GM21723 (cell line): ENCODE results near the gene PTH2R.
"Not testable (repeated sequence)": the region's sequence is repeated elsewhere in the genome, so short reads cannot be mapped to it uniquely, and the experiment has no call there.

ENCODE experiments used
- ATAC-seq: cut with Tn5 transposase; IDR thresholded peaks from one replicate; pipeline ENCODE4 v1.9.1; 2021; ENCODE audit warnings: mild to moderate bottlenecking, moderate library complexity; ENCODE audit not compliant: unreplicated experiment

The PTH2R gene

DNA sequence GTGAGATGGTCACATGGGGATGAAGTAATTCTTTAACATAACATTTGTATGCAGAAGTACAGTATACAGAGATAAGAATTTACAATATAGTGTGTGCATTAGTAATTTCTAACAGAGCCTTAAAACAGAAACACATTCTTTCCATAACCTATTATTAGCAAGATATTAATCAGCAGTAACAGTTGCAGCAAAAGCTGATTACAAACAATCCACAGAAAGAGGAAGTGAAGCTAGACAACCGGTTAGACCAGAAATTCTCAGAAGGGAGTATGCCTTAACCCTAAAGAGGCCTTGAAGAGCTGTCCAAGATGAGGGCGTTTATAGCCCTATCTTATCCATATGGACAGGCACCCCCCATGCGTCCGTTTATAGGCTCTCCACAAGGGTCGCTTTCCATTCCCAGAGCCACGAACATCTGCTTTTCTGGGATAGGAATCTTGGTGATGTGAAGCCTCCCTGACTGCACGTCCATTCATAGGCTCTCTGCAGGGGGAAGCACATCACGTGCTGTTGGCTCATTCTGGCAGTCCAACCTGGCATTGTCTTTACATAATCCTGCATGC, 75.9 kb downstream of the PTH2R start:
- ATAC-seq = not testable (repeated sequence)

DNA sequence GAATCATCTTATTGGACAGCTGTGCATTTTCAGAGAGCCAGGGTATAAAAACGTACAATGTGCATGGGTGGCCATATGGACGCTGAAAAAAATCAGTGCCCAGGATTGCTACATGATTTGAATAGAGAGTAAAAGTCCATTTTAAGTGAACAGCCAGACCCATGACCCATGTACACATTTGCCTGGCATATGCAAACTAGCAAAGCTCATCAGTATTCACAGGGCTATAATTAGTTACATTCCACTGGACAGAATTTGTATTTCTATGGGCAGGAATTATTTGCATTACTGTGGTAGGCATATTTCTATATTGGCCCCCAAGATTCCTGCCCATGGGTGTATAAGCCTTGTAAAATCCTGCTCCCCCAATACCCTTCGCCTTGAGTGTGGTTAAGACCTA, 78.8 kb downstream of the PTH2R start:
- ATAC-seq = no peak

DNA sequence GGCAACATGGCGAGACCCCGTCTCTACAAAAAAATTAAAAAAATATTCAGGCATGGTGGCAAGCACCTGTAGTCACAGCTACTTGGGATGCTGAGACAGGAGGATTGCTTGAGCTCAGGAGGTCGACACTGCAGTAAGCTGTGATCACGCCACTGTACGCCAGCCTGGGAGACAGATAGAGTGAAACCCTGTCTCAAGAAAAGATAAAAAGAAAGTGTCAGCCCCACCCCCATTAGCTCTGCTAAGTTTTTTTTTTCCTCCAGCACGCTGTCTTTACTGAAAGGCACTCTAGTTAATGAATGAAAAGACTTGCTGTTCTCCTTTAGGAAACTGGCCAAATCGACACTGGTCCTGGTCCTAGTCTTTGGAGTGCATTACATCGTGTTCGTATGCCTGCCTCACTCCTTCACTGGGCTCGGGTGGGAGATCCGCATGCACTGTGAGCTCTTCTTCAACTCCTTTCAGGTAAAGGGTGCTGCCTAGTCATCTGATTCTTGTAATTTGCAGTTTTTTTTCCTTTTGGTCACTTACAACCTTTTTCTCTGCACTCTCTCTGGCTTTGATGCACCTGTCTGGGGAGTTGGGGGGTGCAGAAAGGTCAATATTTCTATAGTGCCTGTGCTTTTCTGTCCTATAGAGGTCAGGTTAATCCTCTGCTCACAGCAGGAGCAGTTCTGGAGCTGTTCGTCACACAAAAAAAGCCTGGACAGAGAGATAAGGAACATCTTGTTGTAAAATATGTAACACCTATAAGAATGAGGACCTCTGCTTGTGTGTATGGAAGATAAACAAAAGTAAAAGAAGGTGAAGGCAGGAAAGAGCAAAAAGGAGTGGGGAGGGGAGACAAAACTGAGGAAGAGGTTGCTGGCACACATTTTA, 82.3 kb downstream of the PTH2R start:
- no peak for ATAC-seq

DNA sequence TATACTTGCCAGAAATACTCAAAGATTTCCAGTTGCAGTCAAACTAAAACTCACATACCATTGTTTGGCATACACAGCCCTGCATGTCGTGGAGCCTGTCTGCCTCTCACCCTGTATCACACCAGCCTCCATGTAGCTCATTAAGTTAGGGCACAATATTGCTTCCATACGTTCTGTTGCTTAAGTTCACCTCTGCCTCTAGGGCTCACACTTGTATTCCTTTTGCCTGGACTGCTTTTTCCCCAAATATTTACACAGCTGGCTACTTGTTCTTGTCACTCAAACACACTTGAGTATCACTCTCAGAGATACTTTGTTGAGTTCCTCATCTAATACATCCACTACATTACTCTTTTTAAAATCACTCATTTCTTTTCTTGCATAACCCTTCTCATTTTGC, 83.1 kb downstream of the PTH2R start:
- no peak for ATAC-seq

DNA sequence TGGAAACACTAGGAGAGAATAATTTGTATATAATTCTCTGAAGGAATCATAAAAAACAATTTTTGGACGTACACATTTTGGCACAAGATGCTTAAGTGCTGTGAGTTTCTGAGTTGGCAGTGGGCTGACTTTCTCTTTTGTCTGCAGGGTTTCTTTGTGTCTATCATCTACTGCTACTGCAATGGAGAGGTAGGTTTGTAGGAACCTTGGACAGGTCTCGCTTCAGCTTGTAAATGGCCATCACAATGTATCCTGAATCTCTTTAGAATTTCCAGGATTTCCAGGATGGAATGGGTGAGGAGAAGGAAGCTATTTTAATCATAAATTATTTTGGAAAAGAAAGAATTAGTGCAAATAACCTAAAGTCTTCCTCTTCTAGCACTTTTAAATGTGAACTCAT, 83.9 kb downstream of the PTH2R start:
- ATAC-seq = no peak

DNA sequence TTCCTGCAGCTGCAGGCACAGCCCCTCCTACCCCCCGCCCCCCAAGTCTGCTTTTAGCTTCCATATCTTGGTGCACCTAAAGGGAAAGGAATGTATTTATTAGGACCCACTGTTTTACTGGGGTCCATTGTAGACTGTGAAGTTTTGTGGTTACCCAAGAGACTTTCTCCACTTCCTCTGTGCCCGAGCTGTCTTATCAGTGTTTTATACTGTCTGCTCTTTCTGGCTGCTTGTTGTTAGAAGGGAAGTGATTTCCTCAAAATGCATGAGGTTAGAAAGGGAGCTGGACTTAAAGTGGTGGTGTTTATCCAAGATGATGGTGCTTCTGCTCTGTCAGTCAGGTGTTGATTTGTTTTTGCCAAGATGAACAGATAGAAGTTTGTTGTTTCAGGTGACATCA, 85.0 kb downstream of the PTH2R start:
- ATAC-seq = no peak

DNA sequence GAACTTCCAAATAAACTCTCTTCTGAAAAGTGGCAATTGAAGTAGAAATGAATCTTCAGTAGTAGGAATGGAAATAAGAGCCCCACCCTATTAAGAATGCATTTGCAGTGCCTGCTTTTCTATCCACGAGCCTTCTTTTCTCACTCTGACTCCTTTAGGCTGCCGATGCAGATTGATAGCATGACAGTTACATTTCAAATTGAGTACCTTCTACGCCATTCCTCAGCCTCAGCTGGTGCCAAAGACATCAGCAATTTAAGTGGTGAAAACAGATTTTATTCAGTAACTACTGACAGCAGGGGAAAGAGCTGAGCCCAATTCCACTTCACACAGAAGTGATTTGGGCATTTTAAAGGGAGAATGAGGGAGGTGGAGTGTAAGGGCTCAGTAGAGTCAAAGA, 85.5 kb downstream of the PTH2R start:
- ATAC-seq = no peak

DNA sequence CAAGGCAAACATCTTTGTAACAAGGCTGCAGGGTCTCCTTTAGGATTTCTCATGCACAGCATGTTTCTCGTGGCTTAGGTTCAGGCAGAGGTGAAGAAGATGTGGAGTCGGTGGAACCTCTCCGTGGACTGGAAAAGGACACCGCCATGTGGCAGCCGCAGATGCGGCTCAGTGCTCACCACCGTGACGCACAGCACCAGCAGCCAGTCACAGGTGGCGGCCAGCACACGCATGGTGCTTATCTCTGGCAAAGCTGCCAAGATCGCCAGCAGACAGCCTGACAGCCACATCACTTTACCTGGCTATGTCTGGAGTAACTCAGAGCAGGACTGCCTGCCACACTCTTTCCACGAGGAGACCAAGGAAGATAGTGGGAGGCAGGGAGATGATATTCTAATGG, 86.6 kb downstream of the PTH2R start:
- no peak for ATAC-seq

DNA sequence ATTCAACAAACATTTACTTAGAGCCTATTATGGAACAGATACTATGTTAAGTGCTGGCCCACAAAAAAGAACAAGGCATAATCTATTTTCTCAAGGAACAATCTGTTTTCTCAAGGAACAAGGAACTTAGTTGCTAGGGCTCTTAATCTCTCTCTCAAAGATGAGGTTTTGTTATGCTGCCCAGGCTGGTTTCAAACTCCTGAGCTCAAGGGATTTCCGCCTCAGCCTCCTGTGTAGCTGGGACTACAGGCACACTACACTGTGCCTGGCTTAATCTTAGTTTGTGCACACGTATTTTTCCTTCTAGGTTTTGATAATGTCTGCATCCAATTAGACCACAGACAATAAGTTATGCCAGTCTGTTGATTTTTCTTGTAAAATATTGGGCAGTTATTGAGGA, 89.5 kb downstream of the PTH2R start:
- ATAC-seq = no peak

DNA sequence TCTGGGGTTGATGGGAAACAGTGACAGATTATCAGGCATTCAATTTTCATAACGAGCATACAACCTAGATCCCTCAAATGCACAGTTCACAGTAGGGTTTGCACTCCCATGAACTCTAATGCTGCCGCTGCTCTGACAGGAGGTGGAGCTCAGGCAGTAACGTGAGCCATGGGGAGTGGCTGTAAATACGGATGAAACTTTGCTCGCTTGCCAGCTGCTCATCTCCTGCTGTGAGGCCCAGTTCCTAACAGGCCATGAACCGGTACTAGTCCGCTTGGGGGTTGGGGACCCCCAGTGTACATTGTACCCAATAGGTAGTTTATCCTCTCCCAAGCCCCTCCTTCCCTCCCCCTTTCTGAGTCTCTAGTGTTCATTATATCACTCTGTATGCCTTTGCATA, 94.6 kb downstream of the PTH2R start:
- ATAC-seq = no peak

DNA sequence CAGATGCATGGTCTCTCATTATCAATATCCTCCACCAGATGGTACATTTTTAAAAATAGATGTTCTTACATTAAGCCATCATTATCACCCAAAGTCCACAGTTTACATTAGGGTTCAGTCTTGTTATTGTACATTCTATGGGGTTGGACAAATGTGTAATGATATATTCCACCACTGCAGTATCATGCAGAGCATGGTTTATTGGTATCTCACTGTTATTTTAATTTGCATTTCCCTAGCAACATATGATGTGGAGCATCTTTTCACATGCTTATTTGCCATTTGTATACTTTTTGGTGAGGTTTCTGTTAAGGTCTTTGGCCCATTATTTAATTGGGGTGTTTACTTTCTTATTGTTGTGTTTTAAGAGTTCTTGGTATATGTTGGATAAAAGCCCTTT, 95.7 kb downstream of the PTH2R start:
- no peak for ATAC-seq

DNA sequence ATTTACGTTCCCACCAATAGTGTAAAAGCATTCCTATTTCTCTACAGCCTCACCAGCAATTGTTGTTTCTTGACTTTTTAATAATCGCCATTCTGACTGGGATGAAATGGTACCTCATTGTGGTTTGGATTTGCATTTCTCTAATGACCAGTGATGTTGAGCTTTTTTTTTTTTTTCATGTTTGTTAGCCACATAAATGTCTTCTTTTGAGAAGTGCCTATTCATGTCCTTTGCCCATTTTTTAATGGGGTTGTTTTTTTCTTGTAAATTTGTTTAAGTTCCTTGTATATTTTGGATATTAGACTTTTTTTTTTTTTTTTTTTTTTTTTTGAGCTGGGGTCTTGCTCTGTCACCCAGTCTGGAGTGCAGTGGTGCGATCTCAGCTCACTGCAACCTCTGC, 98.8 kb downstream of the PTH2R start:
- ATAC-seq = not testable (repeated sequence)

DNA sequence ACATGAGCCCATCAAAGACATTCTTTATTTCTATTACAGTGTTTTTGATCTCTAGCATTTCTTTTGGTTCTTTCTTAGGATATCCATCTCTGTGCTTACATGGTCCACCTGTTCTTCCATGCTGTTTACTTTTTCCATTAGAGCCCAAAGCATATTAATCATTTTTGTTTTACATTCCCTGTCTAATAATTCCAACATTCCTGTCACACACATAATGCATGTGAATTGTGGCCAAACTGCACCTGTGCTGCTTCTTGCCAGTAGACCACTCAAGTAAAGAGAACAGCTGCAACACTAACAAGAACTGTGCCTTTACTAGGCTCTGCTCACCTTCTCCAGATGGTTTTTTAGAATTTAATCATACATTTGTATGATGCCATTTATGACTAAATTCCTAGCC, 103.0 kb downstream of the PTH2R start:
- no peak for ATAC-seq

DNA sequence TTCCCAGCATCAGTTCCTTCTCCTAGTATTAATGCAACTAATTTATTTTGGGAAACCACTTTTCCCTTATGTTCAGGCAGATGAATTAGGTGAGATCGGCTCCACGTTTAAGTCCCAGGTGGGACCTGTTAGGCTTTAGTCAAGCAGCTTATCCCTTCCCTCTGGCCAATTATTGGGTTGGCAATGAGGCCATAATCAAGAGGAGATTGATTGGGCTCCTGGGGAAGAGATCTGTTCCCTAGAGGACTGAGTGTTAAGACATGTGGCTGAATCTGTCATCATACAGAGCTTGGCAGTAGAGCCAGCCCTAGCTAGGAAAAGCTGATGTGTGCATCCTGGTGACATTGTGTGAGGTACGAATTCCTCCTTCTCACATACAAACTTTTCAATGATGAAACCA, 104.4 kb downstream of the PTH2R start:
- no peak for ATAC-seq

DNA sequence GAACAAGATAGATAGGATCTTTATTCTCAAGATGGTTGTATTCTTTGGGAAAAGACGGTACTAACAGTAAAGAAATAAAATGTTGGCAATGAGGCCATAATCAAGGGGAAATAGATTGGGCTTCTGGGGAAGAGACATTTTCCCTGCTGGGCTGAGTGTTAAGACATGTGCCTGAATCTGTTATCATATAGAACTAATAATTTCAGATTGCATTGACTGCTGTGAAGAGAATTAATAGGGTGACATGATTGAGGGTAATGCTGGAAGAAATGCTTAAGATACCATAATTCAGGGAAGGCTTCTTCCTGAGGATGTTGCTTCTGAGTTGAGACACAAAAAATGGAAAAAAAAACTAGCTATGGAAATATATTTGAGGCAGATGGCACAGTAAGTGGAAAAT, 105.0 kb downstream of the PTH2R start:
- ATAC-seq = no peak

DNA sequence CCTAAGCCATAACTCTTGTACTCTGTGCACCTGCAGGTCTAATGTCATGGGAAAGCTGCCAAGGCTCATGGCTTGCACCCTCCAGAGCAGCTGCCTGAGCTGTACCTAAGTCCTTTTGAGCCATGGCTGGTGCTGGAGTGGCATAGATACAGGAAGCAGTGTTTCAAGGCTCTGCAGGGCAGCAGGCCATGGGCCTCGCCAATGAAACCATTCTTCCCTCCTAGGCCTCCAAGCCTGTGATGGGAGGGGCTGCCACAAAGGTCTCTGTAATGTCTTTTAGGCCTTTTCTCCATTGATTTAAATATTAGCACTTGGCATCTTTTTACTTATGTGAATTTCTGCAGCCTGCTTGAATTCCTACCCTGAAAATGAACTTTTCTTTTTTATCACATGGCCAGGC, 108.5 kb downstream of the PTH2R start:
- no peak for ATAC-seq

DNA sequence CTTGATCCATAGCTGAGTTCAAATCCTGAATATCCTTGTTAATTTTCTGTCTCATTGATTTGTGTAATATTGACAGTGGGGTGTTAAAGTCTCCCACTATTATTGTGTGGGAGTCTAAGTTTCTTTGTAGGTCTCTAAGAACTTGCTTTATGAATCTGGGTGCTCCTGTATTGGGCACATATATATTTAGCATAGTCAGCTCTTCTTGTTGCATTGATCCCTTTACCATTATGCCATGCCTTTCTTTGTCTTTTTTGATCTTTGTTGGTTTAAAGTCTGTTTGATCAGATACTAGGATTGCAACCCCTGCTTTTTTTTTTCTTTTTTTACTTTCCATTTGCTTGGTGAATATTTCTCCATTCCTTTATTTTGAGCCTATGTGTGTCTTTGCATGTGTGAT, 116.5 kb downstream of the PTH2R start:
- not testable (repeated sequence) for ATAC-seq

DNA sequence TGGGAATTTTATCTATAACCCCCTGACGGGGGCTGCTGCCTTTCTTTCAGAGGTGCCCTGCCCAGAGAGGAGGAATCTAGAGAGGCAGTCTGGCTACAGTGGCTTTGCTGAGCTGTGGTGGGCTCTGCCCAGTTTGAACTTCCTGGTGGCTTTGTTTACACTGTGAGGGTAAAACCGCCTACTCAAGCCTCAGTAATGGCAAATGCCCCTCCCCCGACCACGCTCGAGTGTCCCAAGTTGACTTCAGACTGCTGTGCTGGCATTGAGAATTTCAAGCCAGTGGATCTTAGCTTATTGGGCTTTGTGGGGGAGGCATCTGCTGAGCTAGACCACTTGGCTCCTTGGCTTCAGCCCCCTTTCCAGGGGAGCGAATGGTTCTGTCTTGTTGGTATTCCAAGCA, 118.6 kb downstream of the PTH2R start:
- not testable (repeated sequence) for ATAC-seq

DNA sequence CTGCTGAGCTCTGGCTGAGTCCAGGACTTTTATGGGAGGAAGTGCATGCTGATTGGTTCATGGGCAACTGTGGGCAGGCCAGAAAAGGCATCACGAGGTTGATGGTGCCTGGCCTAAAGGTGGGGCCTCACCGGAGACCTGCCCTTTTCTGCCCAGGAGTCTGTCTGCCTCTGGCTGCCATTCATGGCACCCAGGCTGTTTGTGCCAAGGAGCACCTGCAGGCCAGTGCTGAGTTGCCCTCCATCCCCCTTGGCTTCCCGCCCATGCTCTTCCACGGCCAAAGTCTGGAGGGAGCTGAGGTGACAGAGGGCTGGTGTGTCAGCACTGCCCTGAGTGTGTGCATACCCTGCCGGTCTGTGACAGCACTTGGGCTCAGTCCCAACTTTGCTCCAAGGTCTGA, 123.2 kb downstream of the PTH2R start:
- ATAC-seq = no peak

DNA sequence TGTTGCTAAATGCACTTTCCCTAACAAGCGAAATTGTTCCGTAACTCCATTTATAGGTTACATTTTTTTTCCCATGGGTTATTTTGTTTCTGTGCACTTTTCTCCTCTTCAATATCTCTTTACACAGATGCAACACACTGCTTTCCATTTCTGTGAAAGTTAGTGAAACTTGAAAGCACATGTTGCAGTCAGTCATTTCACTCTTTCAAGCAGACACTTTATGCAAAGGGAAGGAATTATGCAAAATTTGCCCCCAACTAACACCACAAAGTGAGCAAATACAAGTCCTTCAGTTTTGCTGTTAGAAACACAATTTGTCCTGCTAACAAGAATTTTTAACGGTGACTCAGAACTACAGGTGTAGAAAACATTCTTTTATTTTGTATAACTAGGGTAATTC, 124.8 kb downstream of the PTH2R start:
- no peak for ATAC-seq

DNA sequence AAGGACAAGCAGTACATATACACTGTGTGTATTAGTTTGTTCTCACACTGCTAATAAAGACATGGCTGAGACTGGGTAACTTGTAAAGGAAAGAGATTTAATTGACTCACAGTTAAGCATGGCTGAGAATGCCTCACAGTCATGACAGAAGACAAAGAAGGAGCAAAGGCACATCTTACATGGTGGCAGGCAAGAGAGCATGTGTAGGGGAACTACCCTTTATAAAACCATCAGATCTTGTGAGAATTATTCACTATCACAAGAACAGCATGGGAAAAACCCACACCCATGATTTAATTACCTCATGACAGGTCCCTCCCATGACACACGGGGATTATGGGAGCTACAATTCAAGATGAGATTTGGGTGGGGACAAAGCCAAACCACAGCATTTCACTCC, 129.0 kb downstream of the PTH2R start:
- not testable (repeated sequence) for ATAC-seq

DNA sequence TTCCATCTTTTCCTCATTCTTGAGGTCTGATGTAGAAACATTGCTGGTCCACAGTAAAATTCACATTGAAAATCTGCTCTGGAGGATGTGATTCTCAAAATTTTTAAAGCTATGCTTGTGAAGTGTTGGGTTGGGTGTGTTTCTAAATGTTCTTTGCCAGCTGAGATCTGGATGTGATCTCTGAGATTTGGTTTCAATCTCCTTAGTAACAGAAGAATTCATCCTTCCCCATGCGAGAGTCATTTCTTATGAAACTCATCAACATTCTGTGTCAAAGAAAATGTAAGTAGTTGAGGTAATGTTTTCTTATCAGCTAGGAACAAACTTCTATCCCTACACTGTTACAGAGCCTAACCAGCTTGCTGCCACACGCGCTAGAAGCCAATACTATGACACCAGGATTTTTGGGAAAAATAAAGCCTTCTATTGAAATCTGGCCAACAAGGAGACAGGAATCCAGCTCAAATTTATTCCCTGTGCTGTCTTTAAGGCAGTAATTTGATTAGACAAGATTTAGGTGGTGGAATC, 134.9 kb downstream of the PTH2R start:
- ATAC-seq = no peak
